Stimulated activated naive CD4-positive, alpha-beta T cell treated with Interleukin-2 at 50 U/mL for 16 hours (primary cell): ENCODE data around the gene ISLR.

Experiments
- DNase-seq: peaks from one replicate; lab custom pipeline; 2025; lab: John Stamatoyannopoulos, UW

The ISLR gene

DNA sequence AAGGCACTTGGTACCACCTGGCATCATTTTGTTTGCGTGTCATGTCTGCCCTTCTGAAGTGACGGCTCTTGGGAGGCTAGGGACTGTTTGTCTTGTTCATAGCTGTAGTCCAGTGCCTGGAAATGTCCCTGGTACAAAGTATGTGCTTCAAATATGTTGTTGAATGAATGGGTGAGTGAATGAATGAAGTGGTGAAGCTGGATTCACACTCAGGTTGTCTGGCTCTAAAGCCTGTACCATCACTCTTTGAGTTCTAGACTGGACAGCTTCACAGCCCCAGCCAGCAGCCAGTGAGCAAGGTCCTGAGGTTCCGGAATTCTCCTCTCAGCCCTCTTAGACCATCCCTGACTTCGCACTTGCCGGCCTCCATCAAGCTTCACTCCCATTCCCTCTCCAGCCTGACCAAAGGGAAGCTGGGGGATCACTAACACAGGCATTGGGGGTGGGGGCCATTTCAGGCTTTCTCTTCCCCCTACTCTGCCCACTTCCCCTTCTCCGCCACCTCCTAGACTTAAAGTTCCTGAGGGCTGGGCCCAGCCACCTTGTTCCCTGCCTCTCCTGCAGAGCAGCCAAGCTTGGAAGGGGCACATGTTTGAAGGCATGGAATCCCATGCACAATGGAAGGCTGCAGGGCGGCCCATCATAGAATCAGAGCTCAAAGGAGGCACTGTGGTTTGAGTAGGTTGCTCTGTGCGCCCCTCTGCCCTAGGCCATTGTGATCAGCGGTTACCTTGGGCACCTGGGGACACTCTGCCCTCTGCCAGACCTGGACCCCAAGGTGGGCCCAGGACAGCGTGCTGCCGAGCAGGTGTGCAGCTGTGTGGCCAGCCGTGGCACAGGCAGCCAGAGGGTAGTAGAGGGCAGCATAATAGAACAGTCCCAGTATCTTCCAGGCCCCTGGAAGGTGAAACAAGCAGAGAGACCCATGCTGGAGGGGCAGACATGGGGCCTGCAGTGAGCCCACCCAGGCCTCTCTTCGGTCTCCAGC lies 21.4 kb downstream of the ISLR start:
- DNase-seq = no peak

DNA sequence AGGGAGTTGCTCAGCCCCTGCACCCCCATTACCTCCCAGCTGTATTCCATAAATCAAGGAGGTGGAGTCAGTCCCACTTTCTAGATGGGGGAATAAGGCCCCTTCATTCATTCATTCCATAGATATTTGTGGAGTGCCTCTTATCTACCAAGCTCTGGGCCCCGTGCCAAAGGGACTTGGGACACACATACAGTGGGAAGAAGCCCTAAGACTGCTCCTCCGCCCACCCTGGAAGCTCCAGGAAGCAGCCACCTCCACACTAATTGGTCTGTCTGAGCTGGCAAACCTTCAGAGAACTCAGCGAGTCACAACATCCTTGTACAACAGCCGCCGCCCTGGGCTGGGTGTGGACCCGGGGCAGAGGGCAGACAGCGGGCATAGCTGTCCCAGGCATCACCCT lies 22.7 kb downstream of the ISLR start:
- no peak for DNase-seq

DNA sequence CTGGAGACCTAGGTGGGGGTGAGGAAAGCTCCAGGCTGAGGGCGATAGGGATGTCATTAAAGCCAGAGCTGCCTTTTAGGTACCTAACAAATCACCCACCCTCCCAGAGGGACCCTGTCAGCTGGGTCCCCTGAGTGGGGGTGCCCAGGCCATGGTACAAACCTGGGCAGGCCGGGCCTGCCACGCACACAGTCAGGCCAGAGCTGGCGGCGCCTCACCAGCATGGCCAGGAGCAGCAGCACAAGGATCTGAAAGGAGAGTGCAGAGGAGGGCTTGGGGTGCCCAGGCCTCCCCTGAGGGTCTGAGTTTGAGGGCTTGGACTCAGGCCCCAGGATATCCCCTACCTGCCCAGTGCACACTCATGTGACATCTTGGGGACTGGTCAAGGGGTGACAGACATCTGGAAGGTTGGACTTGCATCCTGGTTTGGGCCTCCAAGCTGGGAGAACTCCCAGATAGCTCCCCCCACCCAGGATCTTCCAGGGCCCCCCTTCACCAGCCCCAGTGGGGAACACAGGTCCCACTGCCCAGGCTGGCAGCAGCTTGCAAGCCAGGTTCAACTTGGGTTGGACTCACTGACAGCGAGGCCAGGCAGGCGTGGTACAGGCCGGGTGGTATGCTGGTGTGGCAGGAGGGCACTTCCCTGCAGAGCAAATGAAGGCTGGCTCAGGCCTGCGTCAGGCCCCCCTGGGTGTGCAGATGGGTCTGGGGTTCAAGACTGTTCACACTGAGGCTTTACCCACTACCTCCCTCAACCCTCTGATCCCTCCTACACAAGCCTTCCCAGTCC lies 23.9 kb downstream of the ISLR start:
- DNase-seq = no peak

DNA sequence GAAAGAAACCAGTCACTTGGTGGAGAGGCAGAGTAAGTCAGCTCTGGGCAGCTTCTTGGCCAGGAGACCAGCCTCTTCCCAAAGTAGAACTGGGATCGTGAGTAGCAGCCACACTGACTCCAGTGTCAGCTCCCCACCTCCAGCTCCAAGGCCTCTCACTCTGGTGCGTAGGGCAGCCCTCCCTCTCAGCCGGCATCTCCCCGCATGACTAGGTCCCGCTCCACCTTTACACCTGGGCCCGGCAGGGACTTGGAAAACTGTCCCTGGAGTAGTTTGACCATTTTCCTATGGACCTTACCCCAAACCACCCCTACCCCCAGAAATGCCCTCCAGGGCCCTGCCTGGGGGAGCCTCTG lies 25.8 kb downstream of the ISLR start:
- no peak for DNase-seq

DNA sequence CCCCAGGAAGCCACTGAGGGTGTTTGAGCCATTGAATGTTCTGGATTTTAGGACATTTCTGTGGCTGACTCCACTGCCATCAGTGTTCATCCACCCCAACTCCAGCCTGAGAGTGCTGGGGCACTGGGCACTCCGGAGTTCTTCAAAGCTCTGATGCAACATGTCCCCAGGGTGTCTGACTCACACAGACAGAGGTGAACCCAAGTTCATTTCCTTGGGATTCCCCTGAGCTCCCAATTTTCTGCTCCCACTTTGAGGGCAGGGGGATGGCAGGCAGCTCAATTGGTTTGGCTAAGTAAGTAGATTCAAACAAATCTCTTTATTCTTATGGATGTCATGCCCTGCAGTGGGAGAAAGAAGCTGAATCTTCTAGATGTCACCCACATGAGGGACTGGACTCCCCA lies 26.9 kb downstream of the ISLR start:
- no peak for DNase-seq

DNA sequence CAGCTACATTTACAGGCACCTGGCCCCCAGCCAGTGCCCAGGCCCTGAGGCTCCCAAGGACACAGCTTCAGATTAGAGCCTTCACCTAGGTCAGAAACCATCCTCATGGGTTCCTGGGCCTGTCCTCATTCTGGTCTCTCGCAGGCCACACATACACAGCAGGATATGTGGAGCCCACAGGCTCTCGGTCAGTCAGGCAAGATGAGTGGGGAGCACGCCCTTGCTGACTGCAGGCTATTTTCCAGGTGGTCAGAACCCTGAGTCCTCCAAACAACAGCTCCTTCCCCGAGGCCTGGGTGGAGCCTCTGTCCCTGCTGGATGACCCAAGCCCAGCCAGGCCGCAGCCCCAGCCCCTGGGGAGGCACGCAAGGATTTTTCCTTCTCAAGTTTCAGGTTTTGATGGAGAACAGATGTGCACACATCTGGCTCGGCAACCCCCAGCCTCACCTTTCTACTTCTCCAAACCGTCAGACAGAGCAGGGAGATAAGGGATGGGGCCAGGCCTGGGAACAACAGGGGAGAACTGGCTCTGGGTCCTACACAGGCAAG lies 27.4 kb downstream of the ISLR start:
- no peak for DNase-seq

DNA sequence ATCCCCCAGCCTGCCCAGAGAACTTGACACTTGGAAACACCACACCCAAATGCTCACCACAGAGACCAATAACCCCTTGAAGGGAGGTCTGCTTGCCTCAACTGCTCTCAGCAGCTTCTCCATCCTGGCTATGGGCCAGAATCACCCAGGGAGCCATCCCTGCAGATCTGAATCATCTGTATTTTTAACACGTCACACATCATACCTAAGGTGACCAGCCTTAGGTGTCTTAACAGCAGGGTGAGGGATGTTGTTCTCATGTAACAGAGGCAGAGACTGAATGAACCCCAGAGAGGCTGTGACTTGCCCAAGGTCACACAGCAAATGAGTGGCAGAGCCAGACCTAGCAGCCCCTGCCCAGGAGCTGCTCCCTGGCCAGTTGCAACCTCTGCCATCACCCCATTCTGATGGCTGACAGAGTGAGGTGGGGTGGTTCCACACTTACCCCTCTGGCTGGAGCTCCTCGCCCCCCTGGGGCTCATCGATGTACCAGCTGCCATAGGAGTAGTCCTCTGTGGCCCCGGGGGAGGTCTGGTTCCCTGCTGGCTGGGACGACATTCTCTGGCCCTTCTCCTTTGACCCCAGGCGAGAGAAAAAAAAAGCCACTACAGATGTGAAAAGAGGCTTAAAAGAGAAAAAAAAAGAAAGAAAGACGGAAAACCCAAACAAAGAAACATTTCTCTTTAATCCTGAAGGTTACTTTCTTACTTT lies 28.4 kb downstream of the ISLR start:
- DNase-seq = no peak

DNA sequence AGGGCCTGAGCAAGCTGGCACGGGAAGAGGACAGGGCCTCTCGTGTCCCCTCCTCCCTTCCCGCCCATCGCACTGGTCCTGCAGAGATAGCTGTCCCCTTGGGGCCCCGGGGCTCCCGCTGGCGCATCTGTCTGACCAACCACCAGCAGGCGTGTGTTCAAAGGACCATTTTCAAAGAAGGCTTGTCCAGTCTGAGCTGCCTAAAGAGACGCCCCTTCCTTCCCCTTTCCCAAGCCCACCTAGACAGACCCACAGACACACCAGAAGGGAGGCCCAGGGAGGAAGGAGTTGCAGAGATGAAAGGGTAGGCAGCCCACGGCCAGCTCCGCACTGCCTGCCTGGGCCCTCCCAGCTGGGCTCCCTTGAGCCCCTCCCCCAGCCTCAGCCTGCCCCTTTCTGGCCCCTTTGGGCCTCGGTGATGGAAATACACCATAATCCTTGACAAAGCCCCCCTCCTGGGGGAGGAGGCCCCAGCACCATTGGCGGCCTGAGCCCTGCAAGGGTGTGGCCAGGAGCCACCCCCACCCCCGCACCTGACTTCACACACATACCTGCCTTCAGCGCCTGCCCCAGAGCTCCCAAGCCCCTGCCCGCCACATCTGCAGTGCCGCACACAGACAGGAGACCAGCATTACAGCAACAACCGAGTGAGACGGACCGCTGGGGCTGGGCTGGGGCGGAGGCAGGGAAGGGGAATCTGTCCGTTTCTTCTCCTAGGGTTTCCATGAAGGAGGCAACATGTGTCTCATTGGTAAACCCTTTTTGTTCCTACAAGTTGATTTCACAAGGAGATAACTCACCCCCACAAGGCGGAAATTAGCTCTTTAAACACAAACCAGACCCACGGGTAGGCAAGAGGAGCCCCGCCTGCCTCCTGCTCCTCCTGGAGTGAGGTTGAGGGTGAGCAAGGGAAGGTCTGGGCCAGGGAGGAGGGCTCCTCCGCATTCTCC lies 29.2 kb downstream of the ISLR start, which contains the start of gene STRA6:
TSS of gene STRA6 (minus strand) at position 336 of the 950 bp plus-strand sequence. CDS start 520 bp downstream, outside the sequence.
- no peak for DNase-seq

DNA sequence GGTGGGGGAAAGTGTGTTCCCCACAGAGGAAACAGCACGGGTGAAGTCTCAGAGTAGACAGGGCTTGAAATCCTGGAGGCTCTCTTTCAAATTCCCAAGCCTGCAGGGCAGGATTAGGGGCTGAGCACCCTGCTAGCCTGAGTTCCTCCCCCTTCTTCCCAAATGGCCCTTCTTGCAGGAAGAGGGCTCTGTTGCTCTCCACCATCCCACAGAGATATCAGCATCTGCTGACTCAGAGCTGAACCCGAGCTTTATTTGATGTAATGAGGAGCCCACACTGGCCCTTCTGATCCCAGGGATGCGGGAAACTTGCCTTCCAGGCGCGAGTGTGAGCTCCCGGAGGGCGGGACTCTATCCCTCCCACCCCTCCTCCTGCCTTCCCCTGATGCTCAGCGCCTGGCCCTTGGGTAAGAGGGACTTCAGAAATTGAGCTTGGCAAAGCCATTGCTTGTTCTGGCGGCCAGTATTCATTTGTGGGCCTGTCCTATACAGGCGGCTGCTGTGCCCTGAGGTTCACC lies 30.5 kb downstream of the ISLR start:
- DNase-seq = no peak

DNA sequence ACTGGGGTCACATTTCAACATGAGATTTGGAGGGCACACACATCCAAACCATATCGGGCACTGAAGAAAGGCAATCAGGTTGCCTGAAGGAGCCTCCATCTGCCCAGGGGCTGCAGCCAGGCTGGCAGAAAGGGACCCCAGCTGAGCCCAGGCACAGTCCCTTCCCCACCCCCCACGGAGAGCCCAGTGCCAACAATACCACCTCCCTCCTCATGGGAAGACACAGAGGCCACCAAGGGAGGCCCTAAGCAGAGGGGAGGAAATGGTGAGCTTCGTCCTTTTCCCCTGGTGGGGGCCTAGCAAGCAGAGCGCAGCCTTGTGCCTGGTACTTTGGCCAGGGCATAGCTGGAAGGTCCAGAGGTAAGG lies 32.1 kb downstream of the ISLR start:
- no peak for DNase-seq

DNA sequence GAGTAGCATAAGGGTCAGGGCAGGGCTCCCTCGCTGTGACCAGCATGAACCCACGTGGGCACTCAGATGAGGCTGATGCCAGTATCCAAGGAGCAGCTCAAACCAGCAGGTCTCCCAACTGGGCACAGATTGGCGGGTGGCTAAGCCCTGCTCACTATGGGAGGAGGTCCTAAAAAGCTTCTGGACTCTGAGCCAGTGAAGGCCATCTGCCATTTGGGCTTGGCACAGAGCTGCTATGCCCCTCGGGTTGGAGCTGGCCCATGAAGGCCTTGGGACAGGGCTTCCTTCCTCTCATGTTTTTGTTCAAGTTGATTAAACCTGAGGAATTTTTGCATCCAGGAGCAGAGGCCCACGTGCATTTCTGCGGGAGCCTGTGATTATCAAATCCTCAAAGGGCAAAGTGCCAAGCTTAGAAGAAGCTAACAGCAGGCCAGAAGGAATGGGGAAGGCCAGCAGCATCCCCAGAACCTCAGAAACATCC lies 33.3 kb downstream of the ISLR start:
- no peak for DNase-seq

DNA sequence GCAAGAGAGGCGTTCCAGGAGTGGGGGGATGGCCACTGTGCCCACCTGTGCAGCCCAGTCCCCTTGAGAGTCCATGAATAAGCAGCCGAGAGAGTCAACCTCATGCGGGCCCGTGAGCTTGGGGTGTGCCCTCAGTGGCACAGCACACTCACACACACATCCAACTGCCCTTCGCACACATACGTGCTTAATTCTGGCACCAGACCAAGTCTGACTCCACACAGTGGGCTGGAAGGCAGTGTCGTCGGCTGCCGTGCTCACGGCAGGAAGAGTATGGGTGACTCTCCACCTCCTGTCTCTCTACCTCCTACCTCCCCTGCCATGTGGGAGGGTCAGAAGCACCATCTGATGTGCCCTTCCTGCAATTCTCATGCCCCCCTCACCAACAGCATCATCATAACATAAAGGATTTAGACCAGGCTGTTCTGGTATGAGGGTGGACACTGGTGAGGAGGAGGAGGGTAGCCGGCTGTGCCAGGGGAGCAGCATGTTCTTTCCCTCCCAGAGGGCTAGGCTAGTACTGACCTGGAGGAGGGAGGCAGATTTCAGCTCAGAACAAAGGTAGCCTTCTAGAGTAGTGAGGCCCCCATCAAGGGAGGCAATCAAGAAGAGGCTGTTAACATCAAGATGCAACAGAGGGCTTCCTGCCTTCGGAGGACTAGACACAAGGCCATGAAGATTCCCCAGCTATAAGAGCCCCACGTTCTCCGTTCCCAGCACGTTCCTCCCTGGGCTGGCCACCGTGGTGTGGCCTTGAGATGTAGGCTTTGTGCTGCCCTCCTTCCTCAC lies 34.3 kb downstream of the ISLR start:
- DNase-seq = no peak

DNA sequence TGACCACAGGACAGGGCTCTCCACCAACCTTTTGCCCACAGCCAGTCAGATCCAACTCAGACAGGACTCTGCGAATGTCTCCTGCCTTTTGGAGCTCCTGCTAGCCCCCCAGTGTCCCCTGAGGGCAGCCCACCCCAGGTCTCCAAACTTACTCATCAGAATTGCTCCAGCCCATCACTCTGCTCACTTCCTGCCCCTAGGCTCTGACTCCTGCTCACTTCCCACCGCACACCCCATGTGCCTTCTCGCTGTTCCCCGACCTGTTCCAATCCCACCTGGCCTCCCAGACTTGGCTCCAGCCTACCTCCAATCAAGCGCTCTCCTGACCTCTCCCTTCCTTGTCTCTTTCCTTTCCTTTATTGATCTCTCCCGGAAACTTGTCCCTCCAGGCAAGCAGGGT lies 35.0 kb downstream of the ISLR start:
- no peak for DNase-seq

DNA sequence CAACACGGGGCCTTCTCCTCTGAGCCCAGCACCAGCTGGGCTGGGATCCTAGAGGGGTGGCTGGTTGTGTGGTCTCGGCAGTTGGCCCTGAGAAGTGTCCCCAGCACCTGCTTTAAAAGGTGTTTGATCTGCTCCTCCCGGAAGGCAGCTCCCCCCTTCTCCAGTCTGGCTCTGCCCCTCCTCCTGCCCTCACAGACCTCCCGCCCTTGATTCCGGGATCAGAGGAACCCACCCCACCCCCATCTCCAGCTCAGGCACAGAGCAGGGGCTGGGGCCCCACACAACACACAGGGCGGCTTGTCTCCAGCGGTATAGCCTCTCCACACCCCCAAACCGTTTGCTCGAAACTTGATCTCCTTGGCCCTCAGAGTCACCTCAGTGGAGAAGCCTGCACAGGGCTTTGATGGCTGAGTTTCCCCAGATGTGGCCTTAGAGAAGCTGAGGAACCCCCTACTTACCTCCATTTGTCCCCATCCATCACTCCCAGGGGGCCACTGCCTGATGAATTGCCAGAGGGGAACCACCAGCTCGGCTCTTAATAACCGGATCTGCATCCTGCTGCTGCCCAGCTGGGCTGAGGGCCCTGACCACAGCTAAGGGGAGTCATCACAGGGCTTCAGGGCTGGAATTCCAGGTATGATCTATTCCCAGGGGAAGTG lies 35.5 kb downstream of the ISLR start:
- no peak for DNase-seq

DNA sequence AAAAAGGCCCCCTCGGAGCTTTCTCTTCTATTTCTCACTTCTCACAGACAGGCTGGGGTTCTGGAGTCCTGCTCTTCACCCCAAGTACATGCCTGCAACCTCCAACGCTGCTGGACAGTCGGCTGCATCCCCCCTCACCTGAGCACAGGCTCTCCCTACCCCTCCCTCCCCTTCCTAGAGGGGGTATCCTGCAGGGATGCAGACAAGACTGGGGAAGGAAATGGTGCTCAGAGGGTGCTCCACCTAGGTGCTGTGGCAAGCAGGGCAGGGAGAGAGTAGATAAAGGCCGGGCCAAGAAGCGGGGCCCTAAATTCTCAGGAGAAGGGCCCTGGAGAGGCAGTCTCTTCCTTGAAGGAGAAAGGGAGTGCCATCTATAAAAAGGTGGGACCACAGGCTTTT lies 36.0 kb downstream of the ISLR start:
- DNase-seq = no peak

DNA sequence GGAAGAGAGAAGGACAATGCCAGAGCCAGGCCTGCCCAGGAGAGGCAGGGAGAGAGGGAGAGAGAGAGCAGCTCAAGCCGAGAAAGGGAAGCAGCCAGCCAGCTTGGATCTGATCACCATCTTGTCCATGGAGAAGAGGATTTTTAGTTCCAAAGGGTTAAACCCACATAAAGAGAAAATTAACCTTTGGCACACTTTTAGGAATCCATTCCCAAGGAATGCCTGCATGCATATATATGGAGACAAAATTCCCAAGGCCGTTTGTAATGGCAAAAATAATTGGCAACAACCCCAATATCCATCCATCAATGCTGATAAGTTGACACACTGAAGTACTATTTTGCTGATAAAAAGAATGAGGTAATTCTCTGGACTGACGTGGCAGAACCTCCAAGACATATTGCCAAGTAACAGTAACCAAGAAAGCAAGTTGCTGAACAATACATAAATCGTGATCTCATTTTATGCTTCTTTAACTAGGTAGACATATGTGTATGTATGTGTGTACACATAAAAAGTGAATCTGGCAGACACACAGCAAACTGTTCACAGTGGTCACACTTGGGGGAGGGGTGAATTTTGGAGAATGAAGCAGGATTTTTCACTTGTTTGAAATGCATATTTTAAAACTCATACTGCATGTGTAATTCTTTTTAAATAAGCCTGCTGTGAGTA lies 36.6 kb downstream of the ISLR start:
- no peak for DNase-seq

DNA sequence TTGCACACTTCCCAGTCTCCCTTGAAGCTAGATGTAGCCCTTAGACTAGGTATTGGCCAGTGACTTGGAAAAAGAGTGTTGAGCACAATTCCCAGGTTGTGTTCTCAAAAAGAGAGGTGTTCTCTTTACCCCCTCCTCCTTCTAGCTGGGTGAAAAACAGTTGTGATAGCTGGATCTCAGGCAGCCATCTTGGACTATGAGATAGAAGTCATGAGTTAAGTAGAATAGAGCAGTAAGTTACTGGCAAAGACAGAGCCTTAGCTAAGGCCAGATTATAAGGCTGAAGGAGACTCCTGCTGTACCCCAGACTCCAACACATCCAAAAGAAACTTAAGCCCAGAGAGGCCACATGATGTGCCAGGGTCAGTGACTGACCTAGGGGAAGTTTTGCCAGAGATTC lies 37.2 kb downstream of the ISLR start:
- no peak for DNase-seq

DNA sequence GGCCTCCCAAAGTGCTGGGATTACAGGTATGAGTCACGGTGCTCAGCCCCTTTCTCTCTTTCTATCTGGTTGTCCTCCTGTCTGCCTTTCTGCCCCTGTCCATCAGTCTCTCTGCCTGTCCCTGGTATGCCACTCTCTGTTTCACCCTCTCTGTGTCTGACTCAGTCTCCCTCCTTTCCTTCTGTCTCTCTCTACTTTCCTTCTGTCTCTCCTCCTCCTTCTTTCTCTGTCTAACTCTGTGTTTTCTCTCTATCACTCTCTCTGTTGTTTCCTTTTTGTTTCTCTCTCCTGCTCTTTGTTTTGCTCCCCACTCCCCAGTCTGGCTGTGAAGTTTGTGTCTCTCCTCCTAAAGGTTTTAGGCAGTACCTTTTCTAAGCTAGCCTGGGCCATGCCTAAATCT lies 38.1 kb downstream of the ISLR start:
- no peak for DNase-seq

DNA sequence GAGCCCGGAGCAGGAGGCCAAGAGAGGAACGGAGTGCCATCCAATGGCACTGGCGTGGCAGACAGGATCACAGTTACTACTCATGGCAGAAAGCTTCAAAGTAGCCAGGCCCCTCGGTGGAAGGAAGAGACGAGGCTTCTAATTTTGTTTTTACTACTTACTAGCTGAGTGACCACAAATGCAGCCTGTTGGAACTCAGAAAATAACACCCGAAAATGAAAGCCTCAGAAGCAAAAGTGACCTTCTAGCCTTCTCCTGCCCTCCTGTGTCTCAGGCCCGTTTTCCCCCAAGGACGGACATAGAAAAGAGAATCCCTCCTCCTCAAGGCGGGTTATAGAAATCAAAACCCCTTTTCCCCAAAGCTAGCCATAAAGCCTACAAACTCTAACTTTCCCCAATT lies 39.0 kb downstream of the ISLR start:
- no peak for DNase-seq
